AG09309 (cell line): ENCODE results near the gene BOD1L1.

Experiments used
- DNase-seq: peaks from one replicate; pipeline ENCODE4 v3.0.0-alpha.2; 2010; ENCODE audit warnings: low read depth
- H3K4me3 ChIP-seq: 2 replicates; pipeline ENCODE4 v1.5.1; 2011; ENCODE audit warnings: mild to moderate bottlenecking, low read depth, low read length, moderate library complexity; ENCODE audit not compliant: control insufficient read depth
- TF ChIP-seq, protein P1 (sequence below): IDR thresholded peaks from 2 replicates; pipeline ENCODE4 v1.5.1; 2011; ENCODE audit warnings: mild to moderate bottlenecking, low read depth, low read length, inconsistent platforms; ENCODE audit not compliant: insufficient read depth, control insufficient read depth; ENCODE audit errors: missing control alignments

The BOD1L1 gene

DNA sequence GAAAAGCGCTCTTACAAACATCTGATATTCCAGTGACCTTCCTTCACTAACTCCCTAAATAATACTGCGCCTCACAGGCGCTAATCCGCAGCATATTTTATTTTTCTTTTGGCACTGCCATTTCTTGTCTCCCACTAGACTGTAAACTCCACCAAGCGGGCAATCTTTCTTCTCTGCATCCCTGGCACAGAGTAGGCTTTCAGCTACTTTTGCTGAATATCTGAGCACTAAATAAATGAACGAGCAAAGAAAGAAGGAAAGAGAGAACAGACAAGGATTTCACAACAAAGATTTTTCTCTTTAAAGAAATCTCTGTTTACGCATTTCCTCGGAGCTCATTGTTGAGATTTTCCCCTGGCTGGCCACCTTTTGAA lies 95.9 kb downstream of the BOD1L1 start:
- TF ChIP-seq, protein P1, sequence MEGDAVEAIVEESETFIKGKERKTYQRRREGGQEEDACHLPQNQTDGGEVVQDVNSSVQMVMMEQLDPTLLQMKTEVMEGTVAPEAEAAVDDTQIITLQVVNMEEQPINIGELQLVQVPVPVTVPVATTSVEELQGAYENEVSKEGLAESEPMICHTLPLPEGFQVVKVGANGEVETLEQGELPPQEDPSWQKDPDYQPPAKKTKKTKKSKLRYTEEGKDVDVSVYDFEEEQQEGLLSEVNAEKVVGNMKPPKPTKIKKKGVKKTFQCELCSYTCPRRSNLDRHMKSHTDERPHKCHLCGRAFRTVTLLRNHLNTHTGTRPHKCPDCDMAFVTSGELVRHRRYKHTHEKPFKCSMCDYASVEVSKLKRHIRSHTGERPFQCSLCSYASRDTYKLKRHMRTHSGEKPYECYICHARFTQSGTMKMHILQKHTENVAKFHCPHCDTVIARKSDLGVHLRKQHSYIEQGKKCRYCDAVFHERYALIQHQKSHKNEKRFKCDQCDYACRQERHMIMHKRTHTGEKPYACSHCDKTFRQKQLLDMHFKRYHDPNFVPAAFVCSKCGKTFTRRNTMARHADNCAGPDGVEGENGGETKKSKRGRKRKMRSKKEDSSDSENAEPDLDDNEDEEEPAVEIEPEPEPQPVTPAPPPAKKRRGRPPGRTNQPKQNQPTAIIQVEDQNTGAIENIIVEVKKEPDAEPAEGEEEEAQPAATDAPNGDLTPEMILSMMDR = no peak
- H3K4me3 ChIP-seq = no peak overlapping the region
- no peak for DNase-seq

DNA sequence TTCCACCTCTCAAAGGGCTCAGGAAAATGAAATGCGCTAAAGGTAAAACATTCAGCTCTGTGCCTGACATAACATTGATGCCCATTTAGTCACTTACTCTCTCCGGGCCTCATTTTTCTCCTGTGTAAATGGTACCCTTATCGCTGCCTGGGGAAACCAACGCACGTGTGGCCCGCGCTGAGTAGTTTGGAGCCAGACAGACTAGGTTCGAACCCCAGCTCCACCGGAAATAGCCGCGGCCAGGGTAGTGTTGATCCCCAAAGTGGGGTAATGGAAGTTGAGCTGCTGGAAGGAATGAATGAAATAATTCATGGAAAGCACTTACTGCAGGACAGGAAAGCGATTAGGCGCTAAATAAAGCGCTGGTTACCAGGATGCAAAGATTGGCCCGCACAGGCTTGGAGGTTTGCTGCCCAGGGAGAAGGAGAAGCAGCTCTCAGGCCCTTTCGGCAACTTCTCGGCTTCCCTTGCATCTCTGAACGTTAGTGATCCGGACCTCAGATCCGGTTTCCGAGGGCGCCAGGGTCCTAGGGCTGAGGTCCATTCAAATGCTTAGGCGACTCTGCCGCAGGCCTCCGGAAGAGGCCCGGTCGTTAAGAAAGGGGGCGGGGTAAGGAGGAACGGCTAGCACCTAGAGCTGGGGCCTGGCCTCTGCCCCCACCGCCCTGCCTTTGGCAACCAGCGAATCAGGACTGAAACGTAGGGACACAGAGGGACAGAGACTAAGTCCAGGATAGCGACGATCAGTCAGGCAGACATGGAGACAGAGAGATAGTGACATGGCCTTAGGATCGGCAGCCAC lies 96.5 kb downstream of the BOD1L1 start:
- H3K4me3 ChIP-seq = no peak overlapping the region
- DNase-seq = no peak
- TF ChIP-seq, protein P1 = no peak

DNA sequence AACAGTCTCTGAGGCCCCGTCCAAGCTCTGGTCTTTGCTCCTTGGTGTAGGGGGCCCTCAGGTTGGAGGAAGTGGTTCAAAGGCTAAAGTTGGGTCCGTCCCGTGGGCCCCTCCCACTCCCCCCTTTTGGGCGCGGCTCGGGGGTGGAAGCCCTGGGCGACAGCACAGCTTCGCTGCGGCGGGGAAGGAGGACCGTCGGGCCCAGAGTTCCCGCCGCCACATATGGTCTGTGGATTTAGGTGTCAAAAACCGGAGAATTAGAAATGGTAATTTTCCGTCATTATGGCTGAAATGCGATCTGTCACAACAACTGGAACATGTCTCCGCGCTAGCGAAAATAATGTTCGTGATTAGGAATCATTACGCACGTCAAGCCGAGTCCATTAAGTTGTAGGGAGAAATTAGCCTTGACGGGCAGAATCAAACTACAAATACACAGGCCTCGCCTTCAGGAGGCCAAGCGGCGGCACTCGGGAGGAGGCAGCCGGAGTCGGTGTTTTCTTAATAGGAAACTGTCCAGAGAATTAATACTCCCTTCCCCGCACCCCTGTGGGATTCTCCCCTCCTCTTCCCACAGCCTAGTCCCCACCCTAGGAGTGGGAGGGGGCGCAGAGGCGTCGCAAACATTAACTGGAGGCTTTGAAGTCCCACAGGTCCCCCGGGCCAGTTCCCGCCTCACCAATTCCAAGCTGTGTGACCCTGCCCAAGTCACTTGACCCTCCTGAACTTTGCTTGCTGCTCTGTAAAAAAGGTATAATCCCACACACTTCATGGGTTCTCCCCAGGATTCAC lies 98.2 kb downstream of the BOD1L1 start:
- DNase-seq = no peak
- TF ChIP-seq, protein P1 = no peak
- no peak overlapping the region for H3K4me3 ChIP-seq

DNA sequence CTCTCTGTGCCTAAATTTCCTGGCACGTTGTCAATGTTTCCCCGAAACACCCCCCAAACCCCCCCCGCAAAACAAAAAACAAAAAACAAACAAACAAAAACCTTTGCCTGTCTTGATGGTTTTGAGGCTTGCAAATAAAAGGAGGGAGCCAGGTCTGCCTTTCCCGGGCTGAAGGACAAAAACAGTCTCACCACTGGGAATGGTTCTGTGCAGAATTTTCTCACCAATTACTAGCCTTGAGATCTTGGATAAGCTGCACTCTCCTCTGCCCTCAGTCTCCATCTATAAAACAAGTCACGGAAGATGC lies 98.8 kb downstream of the BOD1L1 start:
- TF ChIP-seq, protein P1 = no peak
- H3K4me3 ChIP-seq = no peak overlapping the region
- no peak for DNase-seq

DNA sequence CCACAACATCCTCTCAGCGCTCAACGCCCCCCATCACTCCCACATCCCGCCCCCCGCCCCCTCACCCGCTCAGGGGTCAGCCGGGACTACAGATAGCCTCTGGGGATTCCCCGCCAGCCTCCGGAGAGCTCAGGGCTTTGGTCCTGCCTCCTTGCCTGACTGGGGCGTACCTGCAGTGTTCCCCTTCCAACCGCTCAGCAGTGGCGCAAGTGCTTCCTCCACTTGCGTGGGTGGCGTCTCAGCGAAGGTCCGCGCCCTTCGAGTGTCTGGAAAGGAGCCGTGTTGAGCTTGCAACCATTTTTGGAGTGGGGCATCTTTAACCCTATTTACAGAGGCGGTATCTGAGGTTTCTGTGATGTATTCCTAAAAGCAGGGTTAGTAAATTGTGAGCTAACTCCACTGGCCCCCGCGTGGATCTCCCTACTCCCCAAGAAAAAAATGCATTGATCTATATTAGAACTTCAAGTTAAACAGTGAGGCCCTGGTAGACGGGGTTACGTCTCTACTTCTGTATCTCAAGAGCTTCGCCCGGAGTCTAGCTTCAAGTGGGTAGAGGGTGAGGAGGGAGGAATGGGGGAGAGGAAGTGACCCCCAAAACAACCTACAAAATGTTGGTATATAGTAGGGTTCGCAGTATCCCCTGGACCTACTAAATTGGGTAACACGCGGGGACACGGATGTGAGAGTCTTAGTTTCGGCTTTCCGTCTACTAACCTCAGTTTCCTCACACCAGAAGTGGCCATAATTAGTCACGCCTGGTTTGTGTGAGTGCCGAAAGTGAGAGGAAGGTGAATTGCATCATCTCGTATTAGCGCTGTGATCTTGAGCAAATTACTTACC lies 99.3 kb downstream of the BOD1L1 start:
- DNase-seq = no peak
- TF ChIP-seq, protein P1 = no peak
- H3K4me3 ChIP-seq = no peak overlapping the region

DNA sequence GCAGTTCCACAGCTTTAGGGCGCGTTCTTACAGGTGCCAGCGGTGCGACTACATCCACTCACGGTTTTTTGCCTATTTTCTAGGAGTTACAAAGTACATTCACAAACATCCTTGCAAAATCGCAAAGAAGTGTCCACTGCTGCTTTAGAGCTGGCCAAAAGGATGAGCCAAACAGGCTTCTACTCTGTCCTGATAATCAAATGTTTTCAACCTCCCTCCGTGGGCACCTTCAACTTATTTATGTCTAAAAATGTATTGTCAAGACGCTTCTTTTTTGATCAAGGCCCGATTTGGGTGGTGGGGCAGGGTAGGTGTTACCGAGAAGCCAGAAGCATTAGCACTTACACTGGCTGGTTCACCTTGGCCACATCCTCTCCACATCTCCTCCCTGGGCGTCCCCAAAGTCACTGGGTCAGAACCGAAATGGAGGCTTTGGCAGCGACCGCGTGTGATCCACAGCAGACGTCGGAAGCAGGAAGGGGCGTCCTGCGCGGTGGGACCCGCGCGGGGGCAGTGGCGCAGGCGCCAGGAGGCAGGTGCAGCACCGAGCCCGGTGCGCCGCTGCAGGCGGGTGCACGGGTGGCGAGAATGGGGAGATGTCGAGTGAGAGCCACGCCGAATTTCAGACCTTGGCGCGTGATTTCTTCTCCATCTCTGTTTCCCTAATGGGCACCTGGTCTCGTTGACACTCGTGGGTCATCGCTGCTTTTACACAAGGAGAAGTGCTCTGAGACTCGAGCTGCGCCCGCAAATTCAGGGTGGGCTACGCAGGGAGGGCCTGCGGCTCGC lies 100.1 kb downstream of the BOD1L1 start:
- no peak for DNase-seq
- H3K4me3 ChIP-seq = no peak overlapping the region
- TF ChIP-seq, protein P1 = no peak
